GM19099 (cell line): ENCODE measurements around the gene DDX24.

Experiments
- POLR2A ChIP-seq: IDR thresholded peaks from 3 replicates; pipeline ENCODE4 v1.6.1; 2011; ENCODE audit warnings: low read depth; ENCODE audit not compliant: insufficient read length; ENCODE audit errors: extremely low read depth

DDX24 gene

GRCh38 chr14:94001501-94002396 is 79.3 kb downstream of the DDX24 start:
- TF ChIP-seq POLR2A, result no peak

GRCh38 chr14:94001016-94001415 is 80.0 kb downstream of the DDX24 start:
- no peak for TF ChIP-seq POLR2A

GRCh38 chr14:94000267-94000666 is 80.7 kb downstream of the DDX24 start:
- TF ChIP-seq POLR2A, result no peak

- TF ChIP-seq POLR2A, result no peak
Measured at GRCh38 chr14:93999573-93999972, 81.4 kb downstream of the DDX24 start.

DNA sequence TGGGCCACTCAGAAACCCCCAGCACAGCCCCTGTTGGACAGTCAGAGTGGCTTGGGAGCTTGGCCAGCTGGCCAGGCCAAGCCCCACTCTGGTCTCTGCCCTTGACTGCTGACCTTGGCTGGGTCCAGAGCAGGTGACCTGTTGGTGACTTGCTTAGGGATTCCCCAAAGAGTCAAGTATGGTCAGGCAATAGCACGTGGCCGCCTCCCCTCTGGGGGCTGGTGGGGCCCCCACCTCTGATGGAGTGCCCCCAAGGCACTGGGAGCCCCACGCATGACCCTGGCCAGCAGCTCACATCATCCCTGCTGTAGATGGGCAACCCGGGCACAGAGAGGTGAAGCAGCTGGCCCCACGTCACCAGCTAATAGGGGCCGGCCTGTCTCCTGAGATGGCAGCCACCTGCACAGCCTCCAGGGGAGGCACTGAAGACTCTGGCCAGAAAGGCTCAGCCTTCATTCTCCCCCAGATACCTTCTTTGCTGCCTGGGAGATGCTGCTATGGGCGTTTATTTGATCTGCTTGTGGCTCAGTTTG is 82.1 kb downstream of the DDX24 start:
- no peak for TF ChIP-seq POLR2A
